K562 (cell line): ENCODE results near the gene DLL4. TPM values are rescaled to one million over a fixed set of nuclear protein-coding genes. Genes with fewer than 3 reads are reported as not detected.

Source experiments
- ARHGAP35 ChIP-seq: fragments of 450-650 bp; IDR thresholded peaks from 2 replicates; pipeline ENCODE4 v1.6.1; 2018; ENCODE audit not compliant: partially characterized antibody
- CCNT2 ChIP-seq: IDR thresholded peaks from 2 replicates; pipeline ENCODE4 v1.6.1; 2011; ENCODE audit warnings: borderline replicate concordance, low read depth, mild to moderate bottlenecking, moderate library complexity, mixed read lengths, low read length; ENCODE audit not compliant: insufficient read length; ENCODE audit errors: extremely low read depth
- IRF2 ChIP-seq: sonication (generic); formaldehyde crosslinking; IDR thresholded peaks from 2 replicates; pipeline ENCODE4 v1.8.1; 2022; ENCODE audit warnings: mild to moderate bottlenecking, missing genetic modification reagents
- MCM3 ChIP-seq: fragments of 450-650 bp; IDR thresholded peaks from 2 replicates; pipeline ENCODE4 v1.6.1; 2016
- NRF1 ChIP-seq, 2 experiments: fragments of 450-650 bp; IDR thresholded peaks in 1 of 2; conservative IDR thresholded peaks in 1 of 2; 2 replicates each; pipeline ENCODE4 v1.6.1; 2014; ENCODE audit warnings: mild to moderate bottlenecking in 2 of 2
- PCBP2 ChIP-seq: fragments of 200-400 bp; formaldehyde crosslinking; IDR thresholded peaks from 2 replicates; pipeline ENCODE4 v1.6.1; 2018; ENCODE audit warnings: low read length, low read depth, mild to moderate bottlenecking, moderate library complexity; ENCODE audit not compliant: poor library complexity, severe bottlenecking
- PHTF2 ChIP-seq: fragments of 250-450 bp; sonication (Bioruptor Pico); IDR thresholded peaks from 2 replicates; pipeline ENCODE4 v1.5.0; 2021; ENCODE audit warnings: mild to moderate bottlenecking
- PTRF ChIP-seq: fragments of 450-650 bp; IDR thresholded peaks from 2 replicates; pipeline ENCODE4 v1.6.1; 2016; ENCODE audit warnings: mild to moderate bottlenecking, missing genetic modification characterization, missing compliant biosample characterization
- ZBED1 ChIP-seq: IDR thresholded peaks from 2 replicates; pipeline ENCODE4 v1.6.1; 2014
- ZC3H4 ChIP-seq: sonication (generic); formaldehyde crosslinking; IDR thresholded peaks from 2 replicates; pipeline ENCODE4 v1.9.0; 2021; ENCODE audit warnings: missing genetic modification reagents, borderline replicate concordance
- ZNF384 ChIP-seq: IDR thresholded peaks from 2 replicates; pipeline ENCODE4 v1.6.1; 2012; ENCODE audit warnings: low read depth, low read length, improper control_type of control experiment
- polyA plus RNA-seq, 8 experiments: library from polyadenylated mRNA; depleted of rRNA in 4 of 8; stranded (reverse) in 5 of 8; unstranded in 3 of 8; fragments of >200 nt; fragmentation: Nextera tagmentation in 2 of 8; fragmentation: Illumina TruSeq in 1 of 8; extraction: Ambion mirVana in 2 of 8; extraction: Trizol in 1 of 8; gene quantifications; 2 replicates each; pipeline versions ENCODE4 v1.2.1 to v1.2.3, GENCODE V29; 2011 to 2014; ENCODE audit warnings: inconsistent platforms in 1 of 8, missing spikeins in 1 of 8
- total RNA-seq, 7 experiments: library from RNA; depleted of rRNA in 6 of 7; stranded (reverse); fragments of >200 nt in 6 of 7; fragmentation: Illumina TruSeq in 2 of 7; extraction: Trizol in 2 of 7; gene quantifications; 2 replicates each; pipeline versions ENCODE4 v1.2.1 to v1.2.3, GENCODE V29; 2011 to 2021; ENCODE audit warnings: low replicate concordance in 1 of 7
- TF ChIP-seq, protein P1 (sequence below), 2 experiments: fragments of 450-650 bp; IDR thresholded peaks; 2 replicates each; pipeline ENCODE4 v1.6.1; 2016; ENCODE audit warnings: mild to moderate bottlenecking in 2 of 2, borderline replicate concordance in 1 of 2, low read depth in 1 of 2, moderate library complexity in 1 of 2
- TF ChIP-seq, protein P2 (sequence below): sonication (generic); formaldehyde crosslinking; IDR thresholded peaks from 2 replicates; pipeline ENCODE4 v1.8.0; 2022; ENCODE audit warnings: mild to moderate bottlenecking, missing genetic modification reagents
- TF ChIP-seq, protein P3 (sequence below): fragments of 450-650 bp; IDR thresholded peaks from 2 replicates; pipeline ENCODE4 v1.6.1; 2016

Gene DLL4
- total and polyA plus RNA-seq, 9 of the 15 experiments (the other 6 are each of a cell fraction or from before 2014, with no cell fraction given) = 0.04 to 1.1 (median 0.41) TPM; not detected in 1

DNA sequence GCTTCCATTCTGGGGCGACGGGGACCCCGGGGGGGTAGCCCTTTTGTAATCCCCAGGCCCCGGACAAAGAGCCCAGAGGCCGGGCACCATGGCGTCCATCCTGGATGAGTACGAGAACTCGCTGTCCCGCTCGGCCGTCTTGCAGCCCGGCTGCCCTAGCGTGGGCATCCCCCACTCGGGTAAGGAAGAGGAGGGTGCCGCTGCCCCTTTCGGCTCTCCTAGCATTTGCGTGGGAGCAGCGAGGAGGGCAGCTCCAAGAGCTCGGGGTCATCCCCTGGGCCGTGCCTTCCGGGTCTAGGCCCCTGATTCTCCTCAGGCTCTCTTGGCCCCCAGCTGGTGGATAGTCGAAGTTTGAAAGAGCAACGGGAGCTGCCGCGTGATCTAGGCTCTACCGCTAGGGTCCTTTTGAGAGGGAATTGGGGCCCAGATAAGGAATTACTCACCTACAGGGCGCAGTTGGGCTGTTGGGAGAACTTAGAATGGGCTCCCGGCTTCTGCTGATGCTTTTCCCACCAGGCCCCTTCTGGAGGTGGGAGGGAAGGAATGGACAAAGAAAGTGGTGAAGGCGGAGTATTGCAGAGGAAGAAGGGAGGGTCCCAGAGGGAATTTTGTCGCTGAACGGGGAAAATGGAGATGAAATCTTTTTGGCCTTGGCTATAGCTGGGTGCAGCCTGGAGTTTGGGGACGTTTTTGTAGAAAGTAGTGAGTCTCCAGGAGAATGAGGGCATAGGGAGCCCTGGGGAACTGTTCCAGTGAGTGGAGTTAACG lies 34.3 kb upstream of the DLL4 start (continued):
- TF ChIP-seq, protein P1, sequence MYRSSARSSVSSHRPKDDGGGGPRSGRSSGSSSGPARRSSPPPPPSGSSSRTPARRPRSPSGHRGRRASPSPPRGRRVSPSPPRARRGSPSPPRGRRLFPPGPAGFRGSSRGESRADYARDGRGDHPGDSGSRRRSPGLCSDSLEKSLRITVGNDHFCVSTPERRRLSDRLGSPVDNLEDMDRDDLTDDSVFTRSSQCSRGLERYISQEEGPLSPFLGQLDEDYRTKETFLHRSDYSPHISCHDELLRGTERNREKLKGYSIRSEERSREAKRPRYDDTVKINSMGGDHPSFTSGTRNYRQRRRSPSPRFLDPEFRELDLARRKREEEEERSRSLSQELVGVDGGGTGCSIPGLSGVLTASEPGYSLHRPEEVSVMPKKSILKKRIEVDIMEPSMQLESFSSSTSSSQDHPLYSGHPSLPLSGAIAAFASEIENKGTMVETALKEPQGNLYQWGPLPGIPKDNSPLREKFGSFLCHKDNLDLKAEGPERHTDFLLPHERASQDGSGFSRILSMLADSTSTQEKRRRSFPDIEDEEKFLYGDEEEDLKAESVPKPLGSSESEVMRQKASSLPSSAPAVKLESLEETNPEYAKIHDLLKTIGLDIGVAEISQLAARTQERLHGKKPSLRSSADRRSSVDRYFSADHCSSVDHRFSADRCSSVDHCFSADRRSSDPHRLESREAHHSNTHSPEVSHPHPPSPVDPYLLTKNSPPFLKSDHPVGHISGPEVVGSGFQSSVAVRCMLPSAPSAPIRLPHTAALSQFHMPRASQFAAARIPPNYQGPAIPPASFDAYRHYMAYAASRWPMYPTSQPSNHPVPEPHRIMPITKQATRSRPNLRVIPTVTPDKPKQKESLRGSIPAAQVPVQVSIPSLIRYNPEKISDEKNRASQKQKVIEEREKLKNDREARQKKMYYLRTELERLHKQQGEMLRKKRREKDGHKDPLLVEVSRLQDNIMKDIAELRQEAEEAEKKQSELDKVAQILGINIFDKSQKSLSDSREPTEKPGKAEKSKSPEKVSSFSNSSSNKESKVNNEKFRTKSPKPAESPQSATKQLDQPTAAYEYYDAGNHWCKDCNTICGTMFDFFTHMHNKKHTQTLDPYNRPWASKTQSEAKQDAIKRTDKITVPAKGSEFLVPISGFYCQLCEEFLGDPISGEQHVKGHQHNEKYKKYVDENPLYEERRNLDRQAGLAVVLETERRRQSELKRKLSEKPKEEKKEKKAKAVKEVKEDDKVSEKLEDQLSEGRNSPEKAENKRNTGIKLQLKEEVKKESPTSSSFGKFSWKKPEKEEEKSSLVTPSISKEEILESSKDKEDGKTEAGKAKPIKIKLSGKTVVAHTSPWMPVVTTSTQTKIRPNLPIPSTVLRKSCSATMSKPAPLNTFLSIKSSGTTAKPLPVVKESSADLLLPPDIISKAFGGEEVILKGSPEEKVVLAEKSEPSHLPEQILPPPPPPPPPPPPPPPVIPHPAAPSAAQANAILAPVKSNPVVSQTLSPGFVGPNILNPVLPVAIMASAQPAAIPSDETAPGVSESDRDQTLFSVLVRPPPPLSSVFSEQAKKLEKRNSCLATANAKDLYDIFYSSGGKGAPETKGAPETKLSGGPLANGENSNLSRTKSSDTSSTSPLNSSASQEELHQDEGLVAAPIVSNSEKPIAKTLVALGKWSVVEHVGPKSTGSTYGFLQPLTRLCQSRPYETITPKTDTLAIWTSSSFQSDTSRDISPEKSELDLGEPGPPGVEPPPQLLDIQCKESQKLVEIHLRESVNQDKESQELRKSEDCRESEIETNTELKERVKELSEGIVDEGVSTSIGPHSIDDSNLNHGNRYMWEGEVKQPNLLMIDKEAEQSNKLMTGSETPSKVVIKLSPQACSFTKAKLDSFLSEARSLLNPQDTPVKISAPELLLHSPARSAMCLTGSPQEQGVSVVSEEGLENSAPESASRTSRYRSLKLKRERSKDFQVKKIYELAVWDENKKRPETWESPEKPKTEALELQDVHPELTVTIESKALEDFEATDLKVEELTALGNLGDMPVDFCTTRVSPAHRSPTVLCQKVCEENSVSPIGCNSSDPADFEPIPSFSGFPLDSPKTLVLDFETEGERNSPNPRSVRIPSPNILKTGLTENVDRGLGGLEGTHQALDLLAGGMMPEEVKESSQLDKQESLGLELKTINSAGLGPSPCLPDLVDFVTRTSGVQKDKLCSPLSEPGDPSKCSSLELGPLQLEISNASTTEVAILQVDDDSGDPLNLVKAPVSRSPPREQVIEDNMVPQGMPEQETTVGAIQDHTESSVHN (IDR thresholded peaks at IDR 0.05; ENCODE audit: borderline replicate concordance in 1 of 2, low read depth in 1 of 2) = no peak
- TF ChIP-seq PHTF2 (CRISPR knock-in tag) = no peak
- TF ChIP-seq, protein P2, sequence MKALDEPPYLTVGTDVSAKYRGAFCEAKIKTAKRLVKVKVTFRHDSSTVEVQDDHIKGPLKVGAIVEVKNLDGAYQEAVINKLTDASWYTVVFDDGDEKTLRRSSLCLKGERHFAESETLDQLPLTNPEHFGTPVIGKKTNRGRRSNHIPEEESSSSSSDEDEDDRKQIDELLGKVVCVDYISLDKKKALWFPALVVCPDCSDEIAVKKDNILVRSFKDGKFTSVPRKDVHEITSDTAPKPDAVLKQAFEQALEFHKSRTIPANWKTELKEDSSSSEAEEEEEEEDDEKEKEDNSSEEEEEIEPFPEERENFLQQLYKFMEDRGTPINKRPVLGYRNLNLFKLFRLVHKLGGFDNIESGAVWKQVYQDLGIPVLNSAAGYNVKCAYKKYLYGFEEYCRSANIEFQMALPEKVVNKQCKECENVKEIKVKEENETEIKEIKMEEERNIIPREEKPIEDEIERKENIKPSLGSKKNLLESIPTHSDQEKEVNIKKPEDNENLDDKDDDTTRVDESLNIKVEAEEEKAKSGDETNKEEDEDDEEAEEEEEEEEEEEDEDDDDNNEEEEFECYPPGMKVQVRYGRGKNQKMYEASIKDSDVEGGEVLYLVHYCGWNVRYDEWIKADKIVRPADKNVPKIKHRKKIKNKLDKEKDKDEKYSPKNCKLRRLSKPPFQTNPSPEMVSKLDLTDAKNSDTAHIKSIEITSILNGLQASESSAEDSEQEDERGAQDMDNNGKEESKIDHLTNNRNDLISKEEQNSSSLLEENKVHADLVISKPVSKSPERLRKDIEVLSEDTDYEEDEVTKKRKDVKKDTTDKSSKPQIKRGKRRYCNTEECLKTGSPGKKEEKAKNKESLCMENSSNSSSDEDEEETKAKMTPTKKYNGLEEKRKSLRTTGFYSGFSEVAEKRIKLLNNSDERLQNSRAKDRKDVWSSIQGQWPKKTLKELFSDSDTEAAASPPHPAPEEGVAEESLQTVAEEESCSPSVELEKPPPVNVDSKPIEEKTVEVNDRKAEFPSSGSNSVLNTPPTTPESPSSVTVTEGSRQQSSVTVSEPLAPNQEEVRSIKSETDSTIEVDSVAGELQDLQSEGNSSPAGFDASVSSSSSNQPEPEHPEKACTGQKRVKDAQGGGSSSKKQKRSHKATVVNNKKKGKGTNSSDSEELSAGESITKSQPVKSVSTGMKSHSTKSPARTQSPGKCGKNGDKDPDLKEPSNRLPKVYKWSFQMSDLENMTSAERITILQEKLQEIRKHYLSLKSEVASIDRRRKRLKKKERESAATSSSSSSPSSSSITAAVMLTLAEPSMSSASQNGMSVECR (CRISPR knock-in tag) = peak; percentile 84; the same call in 1 of the 2 replicates
- no peak for TF ChIP-seq MCM3
- TF ChIP-seq ZBED1 = no peak
- no peak for TF ChIP-seq CCNT2
- no peak for TF ChIP-seq IRF2 (CRISPR knock-in tag)
- no peak for TF ChIP-seq PTRF (tag)
- no peak for TF ChIP-seq PCBP2
- TF ChIP-seq ZNF384 = no peak
- TF ChIP-seq NRF1 (conservative IDR thresholded peaks at IDR 0.05 in 1 of 2, IDR thresholded peaks at IDR 0.05 in 1 of 2) = no peak
- no peak for TF ChIP-seq ZC3H4 (CRISPR knock-in tag)
- TF ChIP-seq, protein P3, sequence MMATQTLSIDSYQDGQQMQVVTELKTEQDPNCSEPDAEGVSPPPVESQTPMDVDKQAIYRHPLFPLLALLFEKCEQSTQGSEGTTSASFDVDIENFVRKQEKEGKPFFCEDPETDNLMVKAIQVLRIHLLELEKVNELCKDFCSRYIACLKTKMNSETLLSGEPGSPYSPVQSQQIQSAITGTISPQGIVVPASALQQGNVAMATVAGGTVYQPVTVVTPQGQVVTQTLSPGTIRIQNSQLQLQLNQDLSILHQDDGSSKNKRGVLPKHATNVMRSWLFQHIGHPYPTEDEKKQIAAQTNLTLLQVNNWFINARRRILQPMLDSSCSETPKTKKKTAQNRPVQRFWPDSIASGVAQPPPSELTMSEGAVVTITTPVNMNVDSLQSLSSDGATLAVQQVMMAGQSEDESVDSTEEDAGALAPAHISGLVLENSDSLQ = no peak
- no peak for TF ChIP-seq ARHGAP35
